CD4-positive, alpha-beta T cell treated with Interleukin-17A for 1 hour (primary cell): ENCODE data around the gene AKAP8L.
A peak's percentile ranks its signal among the peaks of the same experiment; 100 is the strongest.
"Not testable (repeated sequence)": the region's sequence is repeated elsewhere in the genome, so short reads cannot be mapped to it uniquely, and the experiment has no call there.

Experiments used
- DNase-seq: peaks from one replicate; pipeline ENCODE4 v3.0.0-alpha.2; 2020

The AKAP8L gene

GRCh38 chr19:15337202-15337601 lies 81.6 kb downstream of the AKAP8L start:
- DNase-seq: no peak

GRCh38 chr19:15335992-15336391 lies 82.8 kb downstream of the AKAP8L start:
- DNase-seq: not testable (repeated sequence)

DNA sequence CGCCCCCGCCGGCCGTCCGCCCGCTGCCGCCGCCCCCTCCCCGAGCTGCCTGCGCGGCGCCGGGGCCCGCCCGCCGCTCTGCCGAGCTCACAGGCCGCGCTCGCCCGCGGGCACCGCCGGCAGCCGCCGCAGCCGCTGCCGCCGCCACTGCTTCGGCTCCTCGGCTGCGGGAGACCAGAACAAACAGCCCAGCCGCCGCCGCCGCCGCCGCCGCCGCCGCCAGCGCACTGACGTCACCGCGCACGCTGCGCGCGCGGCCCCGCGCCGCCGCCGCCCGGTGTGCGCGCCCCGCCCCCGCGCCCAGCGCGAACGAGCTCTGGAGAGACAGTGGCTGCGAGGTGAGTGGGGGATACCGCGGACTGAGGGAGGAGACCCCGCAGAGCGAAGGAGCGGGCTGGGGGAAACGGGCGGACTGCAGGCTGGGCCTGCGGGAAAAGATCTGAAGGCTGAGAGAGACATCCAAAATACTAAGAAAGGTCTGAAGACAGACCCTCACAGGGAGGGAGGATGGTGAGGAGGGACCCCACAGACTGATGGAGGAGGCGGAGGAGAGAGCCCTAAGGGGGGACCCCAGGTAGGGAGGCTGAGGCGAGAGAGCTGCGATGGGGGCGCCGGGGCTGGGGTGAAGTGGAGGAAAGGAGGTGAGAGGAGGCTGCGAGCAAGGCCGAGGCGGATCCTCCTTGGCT lies 86.3 kb downstream of the AKAP8L start, which contains the start of gene BRD4:
TSS of gene BRD4 (minus strand) at position 229 of the 686 bp plus-strand sequence. CDS start 59,440 bp downstream, outside the sequence.
- DNase-seq: peak; percentile 80

GRCh38 chr19:15331419-15332310 lies 87.1 kb downstream of the AKAP8L start:
- peak; percentile 71 for DNase-seq

DNA sequence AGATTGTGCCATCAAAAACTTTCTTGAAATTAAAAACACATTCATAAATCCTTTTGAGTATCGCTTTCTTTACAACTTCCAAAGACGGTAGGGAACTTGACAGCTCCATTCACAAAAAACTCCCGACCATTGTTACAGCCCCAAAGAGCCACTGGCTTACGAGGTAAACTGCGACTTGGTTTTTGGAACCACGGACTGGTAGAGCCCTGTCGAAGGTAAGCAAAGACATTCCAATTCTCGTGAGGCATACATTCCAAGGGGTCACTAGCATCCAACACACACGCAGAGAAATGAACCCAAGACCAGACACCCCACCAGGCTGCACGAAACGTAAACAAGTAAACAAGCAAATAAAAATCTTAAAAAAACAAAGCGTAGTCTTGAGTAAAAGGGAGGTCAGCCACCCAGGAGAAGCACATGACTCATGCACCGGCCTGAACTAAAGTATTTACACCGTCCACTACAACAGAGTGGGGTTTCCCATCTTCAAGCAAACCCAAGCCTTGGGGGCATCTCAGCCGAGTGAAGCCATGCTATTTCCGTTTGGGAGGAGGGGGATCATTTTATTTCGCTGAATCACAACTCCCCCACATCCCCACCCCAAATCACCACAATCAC lies 87.9 kb downstream of the AKAP8L start:
- DNase-seq: peak; percentile 48
